ENCODE results near the gene DHRS12.

Gene DHRS12

DNA sequence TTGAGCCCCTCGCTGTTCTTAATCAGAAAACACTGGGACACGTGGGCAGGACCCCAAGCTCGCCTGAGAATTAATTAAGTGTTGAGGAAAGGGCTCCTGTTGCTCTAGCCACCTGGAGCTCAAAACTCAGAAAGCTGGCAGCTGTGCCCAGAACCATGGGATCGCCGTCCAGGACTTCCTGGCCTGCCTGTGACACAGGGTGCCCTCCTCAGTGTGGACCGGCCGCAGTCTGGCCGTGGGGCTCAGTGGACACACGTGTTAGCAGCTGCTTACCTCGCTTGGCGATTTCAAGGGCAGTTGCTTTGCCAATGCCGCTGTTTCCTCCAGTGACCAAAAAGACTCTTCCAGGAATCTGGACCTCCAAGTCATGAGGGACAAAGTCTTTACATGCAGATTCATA is 4.7 kb downstream of the DHRS12 start:
- DNase-seq, result no peak
- Histone ChIP-seq H3K9ac (ENCODE audit: low read length) (no peak overlapping the region), H3K79me1 (replicated peaks; ENCODE audit: low read length, poor library complexity, severe bottlenecking) (peaks cover 9% of the 10 kb centered on the region), H3K18ac (ENCODE audit: low read depth in 1 of 2, low read length in 2 of 2) (no peak overlapping the region), H3K27me3 (ENCODE audit: control insufficient read depth in 1 of 2, insufficient read depth in 1 of 2, low read length in 2 of 2) (peaks cover 0 to 4% of the 10 kb centered on the region in 2 experiments), H3K36me3 (ENCODE audit: control insufficient read depth in 1 of 2, insufficient read depth in 2 of 2, low read depth in 1 of 2, low read length in 2 of 2) (peaks cover 2 to 4% of the 10 kb centered on the region in 2 experiments), H3K23ac (ENCODE audit: low read length in 2 of 2) (no peak overlapping the region), H2AK5ac (ENCODE audit: low read length, severe bottlenecking) (no peak overlapping the region), H2BK15ac (ENCODE audit: low read depth, poor library complexity, severe bottlenecking) (no peak overlapping the region), H2BK120ac (ENCODE audit: low read depth, low read length) (no peak overlapping the region), H2AFZ (ENCODE audit: low read depth, low read length) (no peak overlapping the region), H3K4me2 (ENCODE audit: low read length, poor library complexity, severe bottlenecking) (no peak overlapping the region), H3K14ac (ENCODE audit: low read length in 2 of 2) (no peak overlapping the region), H3K27ac (ENCODE audit: low read length, poor library complexity, severe bottlenecking) (no peak overlapping the region), H3K4me1 (ENCODE audit: control insufficient read depth, insufficient read depth, low read depth, low read length) (peaks cover 19% of the 10 kb centered on the region), H4K91ac (ENCODE audit: low read length) (no peak overlapping the region), H2BK5ac (ENCODE audit: low read depth, low read length, poor library complexity, severe bottlenecking) (no peak overlapping the region), H3K4me3 (ENCODE audit: insufficient read depth in 1 of 2, low read depth in 1 of 2, low read length in 2 of 2) (no peak overlapping the region), H3K9me3 (ENCODE audit: control insufficient read depth, low read length) (no peaks in the 10 kb centered on the region), H4K8ac (ENCODE audit: low read length) (no peak overlapping the region), H2BK12ac (ENCODE audit: low read length in 2 of 2) (no peak overlapping the region), H3K4ac (ENCODE audit: low read depth in 1 of 2, low read length in 2 of 2) (no peak overlapping the region)
- 86% methylated on average over 12 of the region's 12 CpGs for WGBS

- no peak overlapping the region for H3K4ac ChIP-seq (ENCODE audit: low read depth in 1 of 2, low read length in 2 of 2)
- no peak overlapping the region for H3K23ac ChIP-seq (ENCODE audit: low read length in 2 of 2)
- H3K18ac ChIP-seq (ENCODE audit: low read depth in 1 of 2, low read length in 2 of 2), result no peak overlapping the region
- no peak overlapping the region for H2AFZ ChIP-seq (ENCODE audit: low read depth, low read length)
- no peak overlapping the region for H2BK12ac ChIP-seq (ENCODE audit: low read length in 2 of 2)
- H3K4me3 ChIP-seq (ENCODE audit: insufficient read depth in 1 of 2, low read depth in 1 of 2, low read length in 2 of 2), result no peak overlapping the region
- no peak overlapping the region for H4K8ac ChIP-seq (ENCODE audit: low read length)
- peaks cover 6% of the 10 kb centered on the region for H3K79me1 ChIP-seq (replicated peaks; ENCODE audit: low read length, poor library complexity, severe bottlenecking)
- no peak overlapping the region for H3K27ac ChIP-seq (ENCODE audit: low read length, poor library complexity, severe bottlenecking)
- H3K14ac ChIP-seq (ENCODE audit: low read length in 2 of 2), result no peak overlapping the region
- no peak overlapping the region for H2BK5ac ChIP-seq (ENCODE audit: low read depth, low read length, poor library complexity, severe bottlenecking)
- peaks cover 2 to 4% of the 10 kb centered on the region in 2 experiments for H3K36me3 ChIP-seq (ENCODE audit: control insufficient read depth in 1 of 2, insufficient read depth in 2 of 2, low read depth in 1 of 2, low read length in 2 of 2)
- H2BK120ac ChIP-seq (ENCODE audit: low read depth, low read length), result no peak overlapping the region
- H2AK5ac ChIP-seq (ENCODE audit: low read length, severe bottlenecking), result no peak overlapping the region
- H2BK15ac ChIP-seq (ENCODE audit: low read depth, poor library complexity, severe bottlenecking), result no peak overlapping the region
- no peak overlapping the region for H4K91ac ChIP-seq (ENCODE audit: low read length)
- no peak overlapping the region for H3K4me2 ChIP-seq (ENCODE audit: low read length, poor library complexity, severe bottlenecking)
- 82% methylated on average over 12 of the region's 12 CpGs for WGBS
- H3K4me1 ChIP-seq (ENCODE audit: control insufficient read depth, insufficient read depth, low read depth, low read length), result peaks cover 17% of the 10 kb centered on the region
- peak; percentile 58 for DNase-seq
- no peak overlapping the region for H3K9ac ChIP-seq (ENCODE audit: low read length)
- H3K9me3 ChIP-seq (ENCODE audit: control insufficient read depth, low read length), result no peaks in the 10 kb centered on the region
- H3K27me3 ChIP-seq (ENCODE audit: control insufficient read depth in 1 of 2, insufficient read depth in 1 of 2, low read length in 2 of 2), result peaks cover 0 to 4% of the 10 kb centered on the region in 2 experiments
These were observed 6.1 kb downstream of the DHRS12 start for GRCh38 chr13:51797664-51798488.

DNA sequence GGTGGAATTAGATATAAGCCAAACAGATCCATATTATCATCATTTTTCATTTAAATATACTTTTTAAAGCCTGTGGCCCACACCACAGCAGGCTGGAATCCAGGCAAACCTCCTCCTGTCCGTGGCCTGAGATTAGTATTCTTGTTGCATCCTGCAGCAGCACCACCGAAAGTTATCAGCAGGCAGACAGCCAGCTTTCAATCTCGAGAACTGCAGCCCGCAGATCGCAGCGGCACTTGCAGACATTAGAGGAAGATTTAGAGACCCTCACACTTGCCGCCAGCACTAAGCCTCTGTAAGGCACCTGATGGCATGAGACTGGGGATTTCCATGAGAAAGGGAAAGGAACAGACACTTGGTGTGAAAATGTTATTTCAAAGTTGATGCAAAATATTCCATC is 7.4 kb downstream of the DHRS12 start:
- Histone ChIP-seq H3K27ac (ENCODE audit: low read length, poor library complexity, severe bottlenecking) (no peak overlapping the region), H3K36me3 (ENCODE audit: control insufficient read depth in 1 of 2, insufficient read depth in 2 of 2, low read depth in 1 of 2, low read length in 2 of 2) (peaks cover 2 to 4% of the 10 kb centered on the region in 2 experiments), H3K23ac (ENCODE audit: low read length in 2 of 2) (no peak overlapping the region), H3K9me3 (ENCODE audit: control insufficient read depth, low read length) (no peaks in the 10 kb centered on the region), H4K8ac (ENCODE audit: low read length) (no peak overlapping the region), H3K4me3 (ENCODE audit: insufficient read depth in 1 of 2, low read depth in 1 of 2, low read length in 2 of 2) (no peak overlapping the region), H3K4me2 (ENCODE audit: low read length, poor library complexity, severe bottlenecking) (no peak overlapping the region), H3K18ac (ENCODE audit: low read depth in 1 of 2, low read length in 2 of 2) (no peak overlapping the region), H3K4me1 (ENCODE audit: control insufficient read depth, insufficient read depth, low read depth, low read length) (peaks cover 10% of the 10 kb centered on the region), H2AK5ac (ENCODE audit: low read length, severe bottlenecking) (no peak overlapping the region), H2BK120ac (ENCODE audit: low read depth, low read length) (no peak overlapping the region), H3K27me3 (ENCODE audit: control insufficient read depth in 1 of 2, insufficient read depth in 1 of 2, low read length in 2 of 2) (peaks cover 0 to 4% of the 10 kb centered on the region in 2 experiments), H2BK12ac (ENCODE audit: low read length in 2 of 2) (no peak overlapping the region), H3K79me1 (replicated peaks; ENCODE audit: low read length, poor library complexity, severe bottlenecking) (peaks cover under 1% of the 10 kb centered on the region), H3K9ac (ENCODE audit: low read length) (no peak overlapping the region), H3K4ac (ENCODE audit: low read depth in 1 of 2, low read length in 2 of 2) (no peak overlapping the region), H2BK15ac (ENCODE audit: low read depth, poor library complexity, severe bottlenecking) (no peak overlapping the region), H4K91ac (ENCODE audit: low read length) (no peak overlapping the region), H2BK5ac (ENCODE audit: low read depth, low read length, poor library complexity, severe bottlenecking) (no peak overlapping the region), H2AFZ (ENCODE audit: low read depth, low read length) (no peak overlapping the region), H3K14ac (ENCODE audit: low read length in 2 of 2) (no peak overlapping the region)
- 96% methylated on average over 7 of the region's 7 CpGs for WGBS
- no peak for DNase-seq

DNA sequence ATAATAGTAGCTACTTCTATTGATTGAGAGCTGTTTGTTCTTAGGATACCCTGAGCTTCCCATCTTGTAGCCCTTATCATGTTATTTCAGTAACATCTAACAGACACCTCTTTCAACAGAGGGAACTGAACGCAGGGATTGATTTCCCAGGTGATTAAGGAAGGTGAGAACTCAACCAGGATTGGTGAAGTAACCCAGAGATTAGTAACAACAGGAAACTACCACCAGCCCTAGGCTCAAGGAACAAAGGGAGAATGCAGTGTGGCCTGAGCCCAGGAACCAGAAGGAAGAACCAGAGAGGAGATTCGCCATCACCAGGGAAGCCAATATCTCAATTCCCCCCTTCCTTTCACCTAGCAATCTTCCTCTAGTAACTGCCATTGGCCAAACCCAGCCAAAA is 8.5 kb downstream of the DHRS12 start:
- H3K9ac ChIP-seq (ENCODE audit: low read length), result no peak overlapping the region
- no peak for DNase-seq
- H2AFZ ChIP-seq (ENCODE audit: low read depth, low read length), result no peak overlapping the region

More for the DNA sequence above, 8.5 kb downstream of the DHRS12 start:
- Histone ChIP-seq H3K27ac (ENCODE audit: low read length, poor library complexity, severe bottlenecking) (no peak overlapping the region), H3K4me3 (ENCODE audit: insufficient read depth in 1 of 2, low read depth in 1 of 2, low read length in 2 of 2) (no peak overlapping the region), H3K36me3 (ENCODE audit: control insufficient read depth in 1 of 2, insufficient read depth in 2 of 2, low read depth in 1 of 2, low read length in 2 of 2) (peaks cover 2 to 4% of the 10 kb centered on the region in 2 experiments), H4K91ac (ENCODE audit: low read length) (no peak overlapping the region), H3K18ac (ENCODE audit: low read depth in 1 of 2, low read length in 2 of 2) (no peak overlapping the region), H3K4me1 (ENCODE audit: control insufficient read depth, insufficient read depth, low read depth, low read length) (peaks cover 10% of the 10 kb centered on the region), H4K8ac (ENCODE audit: low read length) (no peak overlapping the region), H3K4me2 (ENCODE audit: low read length, poor library complexity, severe bottlenecking) (no peak overlapping the region), H3K79me1 (replicated peaks; ENCODE audit: low read length, poor library complexity, severe bottlenecking) (no peaks in the 10 kb centered on the region), H2AK5ac (ENCODE audit: low read length, severe bottlenecking) (no peak overlapping the region), H2BK12ac (ENCODE audit: low read length in 2 of 2) (no peak overlapping the region), H3K4ac (ENCODE audit: low read depth in 1 of 2, low read length in 2 of 2) (no peak overlapping the region), H3K23ac (ENCODE audit: low read length in 2 of 2) (no peak overlapping the region), H2BK5ac (ENCODE audit: low read depth, low read length, poor library complexity, severe bottlenecking) (no peak overlapping the region), H2BK15ac (ENCODE audit: low read depth, poor library complexity, severe bottlenecking) (no peak overlapping the region), H3K9me3 (ENCODE audit: control insufficient read depth, low read length) (no peaks in the 10 kb centered on the region), H3K14ac (ENCODE audit: low read length in 2 of 2) (no peak overlapping the region), H2BK120ac (ENCODE audit: low read depth, low read length) (no peak overlapping the region), H3K27me3 (ENCODE audit: control insufficient read depth in 1 of 2, insufficient read depth in 1 of 2, low read length in 2 of 2) (peaks cover 0 to 4% of the 10 kb centered on the region in 2 experiments)
- WGBS, result 100% methylated on average over 1 of the region's 2 CpGs

Measured in mesenchymal stem cell (in vitro differentiated cells and primary cell).